CD14-positive monocyte (primary cell): Measurements from ENCODE around the gene TMEM236. TPM values are rescaled to one million over a fixed set of nuclear protein-coding genes. Genes with fewer than 3 reads are reported as not detected.

Experiments used
- DNase-seq, 3 donors: peaks; one replicate each; pipeline ENCODE4 v3.0.0-alpha.2; 2011 to 2022
- H2AFZ ChIP-seq: 2 replicates; pipeline ENCODE4 v1.6.0; 2012; ENCODE audit warnings: mild to moderate bottlenecking, low read depth, low read length, inconsistent platforms; ENCODE audit not compliant: insufficient read depth, poor library complexity, severe bottlenecking
- H3K27ac ChIP-seq, 2 donors: 1 replicate in 1 of 2; 2 replicates in 1 of 2; pipeline ENCODE4 v1.5.1; 2012 to 2013; ENCODE audit warnings: low read length in 2 of 2, control low read depth in 1 of 2, inconsistent platforms in 1 of 2, low read depth in 1 of 2, mild to moderate bottlenecking in 1 of 2
- H3K27me3 ChIP-seq, 2 donors: one replicate each; pipeline versions ENCODE4 v1.6.0 to v1.6.1; 2011 to 2013; ENCODE audit warnings: low read length in 2 of 2; ENCODE audit not compliant: control insufficient read depth in 2 of 2, insufficient read depth in 2 of 2
- H3K36me3 ChIP-seq, 2 donors: replicated peaks in 1 of 2; 1 replicate in 1 of 2; 2 replicates in 1 of 2; pipeline versions ENCODE4 v1.5.1 to v1.6.1; 2012 to 2013; ENCODE audit warnings: low read length in 2 of 2, control low read depth in 1 of 2, inconsistent platforms in 1 of 2, mild to moderate bottlenecking in 1 of 2; ENCODE audit not compliant: insufficient read depth in 2 of 2, control insufficient read depth in 1 of 2
- H3K4me1 ChIP-seq, 2 donors: 1 replicate in 1 of 2; 2 replicates in 1 of 2; pipeline versions ENCODE4 v1.5.1 to v1.6.1; 2012 to 2013; ENCODE audit warnings: low read length in 2 of 2, control low read depth in 1 of 2, inconsistent platforms in 1 of 2, mild to moderate bottlenecking in 1 of 2, moderate library complexity in 1 of 2; ENCODE audit not compliant: insufficient read depth in 2 of 2, control insufficient read depth in 1 of 2
- H3K4me2 ChIP-seq: replicated peaks from 2 replicates; pipeline ENCODE3; 2012; ENCODE audit warnings: low read length, moderate library complexity, mild to moderate bottlenecking; ENCODE audit not compliant: poor library complexity, severe bottlenecking; ENCODE audit errors: extremely low read depth
- H3K4me3 ChIP-seq, 3 experiments: fragments of 200-600 bp in 1 of 3; sonication (generic) in 1 of 3; replicated peaks in 1 of 3; 1 replicate in 2 of 3; 2 replicates in 1 of 3; pipeline ENCODE4 v1.5.1; 2011 to 2013; ENCODE audit warnings: low read length in 3 of 3, mild to moderate bottlenecking in 3 of 3, control low read depth in 2 of 3, low read depth in 2 of 3, inconsistent platforms in 1 of 3, moderate library complexity in 1 of 3
- H3K79me2 ChIP-seq: 2 replicates; pipeline ENCODE4 v1.6.0; 2012; ENCODE audit warnings: mild to moderate bottlenecking, control low read depth, inconsistent platforms, low read length, moderate library complexity; ENCODE audit not compliant: insufficient read depth
- H3K9ac ChIP-seq: 2 replicates; pipeline ENCODE4 v1.6.0; 2017; ENCODE audit warnings: low read length, mild to moderate bottlenecking; ENCODE audit not compliant: insufficient read depth, poor library complexity, severe bottlenecking
- H3K9me3 ChIP-seq, 2 donors: replicated peaks in 1 of 2; 1 replicate in 1 of 2; 2 replicates in 1 of 2; pipeline versions ENCODE4 v1.5.1 to v1.6.1; 2012 to 2013; ENCODE audit warnings: low read length in 2 of 2, control low read depth in 1 of 2; ENCODE audit not compliant: control insufficient read depth in 1 of 2, insufficient read depth in 1 of 2
- H4K20me1 ChIP-seq: 2 replicates; pipeline ENCODE4 v1.6.0; 2012; ENCODE audit warnings: mild to moderate bottlenecking, low read length, control low read depth, moderate library complexity; ENCODE audit not compliant: insufficient read depth
- H3K27ac Mint-ChIP-seq, 7 donors: one replicate each; pipeline ENCODE4 v1.8.0; 2020; ENCODE audit warnings: mild to moderate bottlenecking in 7 of 7, mixed read lengths in 7 of 7, moderate library complexity in 6 of 7, inconsistent platforms in 2 of 7
- H3K27me3 Mint-ChIP-seq, 3 donors: one replicate each; pipeline ENCODE4 v1.8.0; 2021 to 2022; ENCODE audit warnings: low read depth in 3 of 3, mild to moderate bottlenecking in 3 of 3, mixed read lengths in 3 of 3, moderate library complexity in 3 of 3, inconsistent platforms in 1 of 3
- H3K36me3 Mint-ChIP-seq, 2 donors: one replicate each; pipeline ENCODE4 v1.8.0; 2020; ENCODE audit warnings: mixed read lengths in 2 of 2, inconsistent platforms in 1 of 2, mild to moderate bottlenecking in 1 of 2
- H3K4me1 Mint-ChIP-seq: one replicate; pipeline ENCODE4 v1.8.0; 2020; ENCODE audit warnings: mild to moderate bottlenecking, mixed read lengths
- H3K4me3 Mint-ChIP-seq, 2 donors: one replicate each; pipeline ENCODE4 v1.8.0; 2020; ENCODE audit warnings: mild to moderate bottlenecking in 2 of 2, mixed read lengths in 2 of 2, moderate library complexity in 1 of 2
- H3K9me3 Mint-ChIP-seq, 7 donors: one replicate each; pipeline ENCODE4 v1.8.0; 2020 to 2022; ENCODE audit warnings: mixed read lengths in 7 of 7, mild to moderate bottlenecking in 6 of 7, moderate library complexity in 6 of 7, inconsistent platforms in 2 of 7
- WGBS: methylation state at CpG from one replicate; pipeline ENCODE4 v1.1.5; 2013; ENCODE audit warnings: missing lambda C conversion rate; ENCODE audit not compliant: insufficient coverage; 5-methylcytosine and 5-hydroxymethylcytosine counted together
- intact Hi-C, 2 donors: fragments of 100-400 bp; cut with micrococcal nuclease; formaldehyde crosslinking; loops; one replicate each; pipeline versions ENCODE4 v1.15.0 to v1.15.1; 2023
- polyA plus RNA-seq, 3 donors: library from polyadenylated mRNA; depleted of rRNA in 1 of 3; unstranded in 2 of 3; stranded (reverse) in 1 of 3; fragments of 300-500 nt in 2 of 3; fragments of >200 nt in 1 of 3; fragmentation: Illumina TruSeq in 2 of 3; gene quantifications; 1 replicate in 2 of 3; 2 replicates in 1 of 3; pipeline ENCODE4 v1.2.3, GENCODE V29; 2012 to 2021
- TF ChIP-seq, protein P1 (sequence below): fragments of 200-600 bp; IDR thresholded peaks from one replicate; pipeline ENCODE4 v1.8.0; 2022; ENCODE audit warnings: antibody characterized with exemption, mild to moderate bottlenecking

TMEM236 gene
- polyA plus RNA-seq, 3 donors: 0.08 TPM; not detected in 2

- H2AFZ ChIP-seq: no peak overlapping the region
- H3K4me1 ChIP-seq: no peaks in the 10 kb centered on the region
- H3K79me2 ChIP-seq: no peaks in the 10 kb centered on the region
- no peaks in the 10 kb centered on the region for H4K20me1 ChIP-seq
- H3K36me3 ChIP-seq: peaks cover 85 to 98% of the 10 kb centered on the region in 2 donors
- TF ChIP-seq, protein P1, sequence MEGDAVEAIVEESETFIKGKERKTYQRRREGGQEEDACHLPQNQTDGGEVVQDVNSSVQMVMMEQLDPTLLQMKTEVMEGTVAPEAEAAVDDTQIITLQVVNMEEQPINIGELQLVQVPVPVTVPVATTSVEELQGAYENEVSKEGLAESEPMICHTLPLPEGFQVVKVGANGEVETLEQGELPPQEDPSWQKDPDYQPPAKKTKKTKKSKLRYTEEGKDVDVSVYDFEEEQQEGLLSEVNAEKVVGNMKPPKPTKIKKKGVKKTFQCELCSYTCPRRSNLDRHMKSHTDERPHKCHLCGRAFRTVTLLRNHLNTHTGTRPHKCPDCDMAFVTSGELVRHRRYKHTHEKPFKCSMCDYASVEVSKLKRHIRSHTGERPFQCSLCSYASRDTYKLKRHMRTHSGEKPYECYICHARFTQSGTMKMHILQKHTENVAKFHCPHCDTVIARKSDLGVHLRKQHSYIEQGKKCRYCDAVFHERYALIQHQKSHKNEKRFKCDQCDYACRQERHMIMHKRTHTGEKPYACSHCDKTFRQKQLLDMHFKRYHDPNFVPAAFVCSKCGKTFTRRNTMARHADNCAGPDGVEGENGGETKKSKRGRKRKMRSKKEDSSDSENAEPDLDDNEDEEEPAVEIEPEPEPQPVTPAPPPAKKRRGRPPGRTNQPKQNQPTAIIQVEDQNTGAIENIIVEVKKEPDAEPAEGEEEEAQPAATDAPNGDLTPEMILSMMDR: no peak
- intact Hi-C loops: no loop called here
- no peak overlapping the region for H3K4me3 Mint-ChIP-seq
- peaks cover 72 to 89% of the 10 kb centered on the region in 2 donors for H3K36me3 Mint-ChIP-seq
- WGBS: no CpG with 5 or more reads among the region's 4 CpGs
- H3K4me3 ChIP-seq: no peak overlapping the region
- no peaks in the 10 kb centered on the region for H3K9me3 ChIP-seq
- no peaks in the 10 kb centered on the region for H3K27me3 ChIP-seq
- H3K9ac ChIP-seq: no peak overlapping the region
- H3K9me3 Mint-ChIP-seq: no peaks in the 10 kb centered on the region
- H3K4me2 ChIP-seq: no peak overlapping the region
- H3K27me3 Mint-ChIP-seq: peaks cover 0 to 2% (median 0%) of the 10 kb centered on the region in 3 donors
- H3K27ac Mint-ChIP-seq: peak overlapping the region in 2 of 7 donors; percentile 10 to 38
- H3K27ac ChIP-seq: no peak overlapping the region
- no peaks in the 10 kb centered on the region for H3K4me1 Mint-ChIP-seq
- DNase-seq: no peak
Observed at GRCh38 chr10:17710181-17710580, 41.8 kb upstream of the TMEM236 start.

- H3K4me1 Mint-ChIP-seq: no peaks in the 10 kb centered on the region
- Histone ChIP-seq H2AFZ (no peak overlapping the region), H3K4me2 (no peak overlapping the region), H3K4me3 (no peak overlapping the region), H3K4me1 (no peaks in the 10 kb centered on the region), H3K36me3 (peaks cover 87 to 100% of the 10 kb centered on the region in 2 donors), H3K9me3 (no peaks in the 10 kb centered on the region), H3K27ac (no peak overlapping the region), H3K27me3 (no peaks in the 10 kb centered on the region), H4K20me1 (no peaks in the 10 kb centered on the region), H3K9ac (no peak overlapping the region), H3K79me2 (no peaks in the 10 kb centered on the region)
- no CpG with 5 or more reads among the region's 5 CpGs for WGBS
- intact Hi-C loops: no loop called here
- no peak overlapping the region for H3K4me3 Mint-ChIP-seq
- TF ChIP-seq, protein P1: no peak
- H3K9me3 Mint-ChIP-seq: peaks cover 0 to 2% (median 0%) of the 10 kb centered on the region in 7 donors
- H3K27ac Mint-ChIP-seq: no peak overlapping the region
- DNase-seq: no peak
- peaks cover 0 to 2% (median 0%) of the 10 kb centered on the region in 3 donors for H3K27me3 Mint-ChIP-seq
- H3K36me3 Mint-ChIP-seq: peaks cover 79 to 86% of the 10 kb centered on the region in 2 donors
Observed at GRCh38 chr10:17712053-17712452, 39.9 kb upstream of the TMEM236 start.
